ENCODE measurements around the gene ITGB7.

DNA sequence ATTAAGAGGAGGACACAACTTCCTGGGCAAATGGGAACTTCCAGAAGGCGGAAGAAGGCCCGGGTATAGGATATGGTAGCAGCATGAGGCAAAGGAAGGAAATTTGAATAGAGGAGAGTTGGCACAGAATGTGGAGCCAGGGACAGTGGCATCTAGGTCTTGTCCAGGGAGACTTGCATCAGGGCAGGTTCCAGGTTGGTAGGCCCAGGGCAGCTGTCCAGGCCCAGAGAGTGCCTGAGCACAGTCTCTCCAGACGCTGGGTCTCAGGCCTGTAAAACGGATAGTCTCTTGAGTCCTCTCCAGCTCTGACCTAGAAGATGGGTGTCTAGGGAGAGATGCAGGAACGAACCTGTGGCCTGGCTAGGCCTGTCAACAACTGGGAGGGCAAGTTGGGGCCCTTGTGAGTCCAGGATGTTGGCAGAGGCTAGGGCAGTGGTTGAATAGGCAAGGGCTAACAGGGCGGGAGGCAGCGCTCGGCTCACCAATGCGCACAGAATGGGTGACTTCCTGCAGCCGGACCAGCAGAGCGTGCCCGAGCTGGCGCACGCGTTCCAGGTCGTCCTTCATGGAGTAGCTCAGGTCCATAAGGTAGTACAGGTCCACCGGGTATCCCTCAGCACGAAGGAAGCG is 9.9 kb downstream of the ITGB7 start:
- TF ChIP-seq POLR2AphosphoS5 (IDR thresholded peaks at IDR 0.05; ENCODE audit: low read depth) (no peak), GABPA (IDR thresholded peaks at IDR 0.05; ENCODE audit: low read depth) (no peak)
- TF ChIP-seq, protein P1, sequence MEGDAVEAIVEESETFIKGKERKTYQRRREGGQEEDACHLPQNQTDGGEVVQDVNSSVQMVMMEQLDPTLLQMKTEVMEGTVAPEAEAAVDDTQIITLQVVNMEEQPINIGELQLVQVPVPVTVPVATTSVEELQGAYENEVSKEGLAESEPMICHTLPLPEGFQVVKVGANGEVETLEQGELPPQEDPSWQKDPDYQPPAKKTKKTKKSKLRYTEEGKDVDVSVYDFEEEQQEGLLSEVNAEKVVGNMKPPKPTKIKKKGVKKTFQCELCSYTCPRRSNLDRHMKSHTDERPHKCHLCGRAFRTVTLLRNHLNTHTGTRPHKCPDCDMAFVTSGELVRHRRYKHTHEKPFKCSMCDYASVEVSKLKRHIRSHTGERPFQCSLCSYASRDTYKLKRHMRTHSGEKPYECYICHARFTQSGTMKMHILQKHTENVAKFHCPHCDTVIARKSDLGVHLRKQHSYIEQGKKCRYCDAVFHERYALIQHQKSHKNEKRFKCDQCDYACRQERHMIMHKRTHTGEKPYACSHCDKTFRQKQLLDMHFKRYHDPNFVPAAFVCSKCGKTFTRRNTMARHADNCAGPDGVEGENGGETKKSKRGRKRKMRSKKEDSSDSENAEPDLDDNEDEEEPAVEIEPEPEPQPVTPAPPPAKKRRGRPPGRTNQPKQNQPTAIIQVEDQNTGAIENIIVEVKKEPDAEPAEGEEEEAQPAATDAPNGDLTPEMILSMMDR (IDR thresholded peaks at IDR 0.05; ENCODE audit: insufficient read depth, low read length) = no peak
- TF ChIP-seq, protein P2, sequence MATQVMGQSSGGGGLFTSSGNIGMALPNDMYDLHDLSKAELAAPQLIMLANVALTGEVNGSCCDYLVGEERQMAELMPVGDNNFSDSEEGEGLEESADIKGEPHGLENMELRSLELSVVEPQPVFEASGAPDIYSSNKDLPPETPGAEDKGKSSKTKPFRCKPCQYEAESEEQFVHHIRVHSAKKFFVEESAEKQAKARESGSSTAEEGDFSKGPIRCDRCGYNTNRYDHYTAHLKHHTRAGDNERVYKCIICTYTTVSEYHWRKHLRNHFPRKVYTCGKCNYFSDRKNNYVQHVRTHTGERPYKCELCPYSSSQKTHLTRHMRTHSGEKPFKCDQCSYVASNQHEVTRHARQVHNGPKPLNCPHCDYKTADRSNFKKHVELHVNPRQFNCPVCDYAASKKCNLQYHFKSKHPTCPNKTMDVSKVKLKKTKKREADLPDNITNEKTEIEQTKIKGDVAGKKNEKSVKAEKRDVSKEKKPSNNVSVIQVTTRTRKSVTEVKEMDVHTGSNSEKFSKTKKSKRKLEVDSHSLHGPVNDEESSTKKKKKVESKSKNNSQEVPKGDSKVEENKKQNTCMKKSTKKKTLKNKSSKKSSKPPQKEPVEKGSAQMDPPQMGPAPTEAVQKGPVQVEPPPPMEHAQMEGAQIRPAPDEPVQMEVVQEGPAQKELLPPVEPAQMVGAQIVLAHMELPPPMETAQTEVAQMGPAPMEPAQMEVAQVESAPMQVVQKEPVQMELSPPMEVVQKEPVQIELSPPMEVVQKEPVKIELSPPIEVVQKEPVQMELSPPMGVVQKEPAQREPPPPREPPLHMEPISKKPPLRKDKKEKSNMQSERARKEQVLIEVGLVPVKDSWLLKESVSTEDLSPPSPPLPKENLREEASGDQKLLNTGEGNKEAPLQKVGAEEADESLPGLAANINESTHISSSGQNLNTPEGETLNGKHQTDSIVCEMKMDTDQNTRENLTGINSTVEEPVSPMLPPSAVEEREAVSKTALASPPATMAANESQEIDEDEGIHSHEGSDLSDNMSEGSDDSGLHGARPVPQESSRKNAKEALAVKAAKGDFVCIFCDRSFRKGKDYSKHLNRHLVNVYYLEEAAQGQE (IDR thresholded peaks at IDR 0.05; ENCODE audit: insufficient replicate concordance, low read depth) = no peak
